Urothelium cell line (cell line): ENCODE data around the gene IL31RA.

Experiments used
- DNase-seq: peaks from one replicate; pipeline ENCODE4 v3.0.0; 2011; ENCODE audit warnings: low spot score, mixed read lengths
- FAIRE-seq: peaks from 2 replicates; lab custom pipeline; 2011; peaks lifted over from hg19 to GRCh38; lab: Jason Lieb, UNC

Gene IL31RA

DNA sequence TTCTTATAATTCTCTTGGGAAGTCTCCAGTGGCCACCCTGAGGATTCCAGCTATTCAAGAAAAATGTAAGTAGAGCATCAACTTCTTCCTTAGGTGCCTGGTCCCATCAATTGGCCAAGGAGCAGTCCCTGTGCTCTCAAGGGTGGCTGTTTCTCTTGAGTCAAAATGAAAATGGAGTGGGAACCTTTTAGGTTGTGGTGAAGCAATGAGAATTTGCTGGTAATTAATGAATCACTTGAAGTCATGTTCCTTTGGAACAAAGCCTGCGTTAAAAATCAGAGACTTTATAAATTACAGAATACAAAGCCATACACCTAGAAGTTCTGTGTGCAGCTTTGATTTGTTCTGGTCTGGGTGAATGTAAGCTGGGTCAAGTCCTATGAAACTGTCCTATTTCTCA is 48.9 kb downstream of the IL31RA start:
- DNase-seq (no peak), FAIRE-seq (no peak)

DNA sequence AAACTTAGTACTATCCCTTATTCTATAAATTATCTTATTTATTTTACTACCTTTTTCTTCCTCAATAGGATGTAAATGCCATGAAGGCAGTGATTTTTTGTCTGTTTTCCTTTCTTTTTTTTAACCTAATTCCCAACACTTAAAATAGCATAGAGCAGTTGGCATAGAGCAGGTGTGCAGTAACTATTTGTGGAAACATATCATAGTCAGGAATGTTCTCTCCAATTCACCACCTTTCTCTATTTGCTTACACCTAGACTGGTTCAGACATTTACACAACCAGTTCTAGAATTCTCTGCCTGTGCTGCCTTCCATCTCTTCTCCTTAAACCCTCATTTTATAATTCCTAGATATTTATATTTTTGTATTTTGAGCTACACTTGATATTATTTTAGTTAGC is 49.6 kb downstream of the IL31RA start:
- DNase-seq, result no peak
- FAIRE-seq, result no peak

DNA sequence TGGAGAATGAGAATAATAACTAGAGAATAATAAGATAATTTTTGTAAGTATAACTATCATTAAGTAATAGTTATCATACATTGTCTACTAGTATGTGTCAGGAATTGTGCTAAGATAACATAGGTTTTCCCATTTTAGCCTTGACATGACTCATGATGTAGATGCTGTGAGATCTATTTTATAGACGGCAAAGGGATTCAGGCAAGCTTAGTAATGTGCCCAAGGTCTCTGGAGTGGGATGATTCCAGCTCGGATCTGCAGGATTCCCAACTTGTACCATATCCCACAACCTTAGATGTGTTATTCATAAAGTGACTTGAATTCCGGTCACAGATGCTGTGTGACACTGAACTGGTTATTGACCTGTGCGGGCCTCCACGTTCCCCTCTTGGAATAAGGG is 51.5 kb downstream of the IL31RA start:
- no peak for DNase-seq
- no peak for FAIRE-seq

DNA sequence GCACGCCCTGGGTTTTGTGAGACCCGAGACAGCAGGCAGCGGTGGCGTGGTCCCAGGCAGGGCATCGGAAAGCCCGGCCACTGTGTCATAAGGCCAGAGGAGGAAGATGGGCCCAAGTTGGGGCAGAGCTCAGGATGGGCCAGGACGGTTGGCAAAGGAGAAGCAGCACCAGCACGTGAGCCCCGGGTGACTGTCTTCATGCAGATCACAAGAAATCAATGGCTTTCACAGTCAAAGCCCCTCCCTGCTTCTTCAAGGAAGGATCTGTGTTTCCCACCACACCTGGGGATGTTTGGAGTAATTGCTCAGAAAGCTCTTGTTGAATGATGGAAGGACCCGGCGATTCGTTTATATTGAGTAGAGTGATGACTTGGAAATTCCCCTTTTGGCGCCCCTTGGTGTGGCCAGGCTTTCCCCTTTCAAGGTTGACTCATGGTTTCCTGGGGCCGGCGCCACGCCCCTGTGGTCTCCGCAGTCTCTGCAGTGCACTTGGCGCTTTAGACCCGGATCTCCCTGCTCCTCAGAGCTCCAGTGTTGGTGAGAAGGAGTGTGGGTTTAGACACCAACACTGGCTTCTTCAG is 52.1 kb downstream of the IL31RA start:
- DNase-seq (peak; percentile 73), FAIRE-seq (no peak)

DNA sequence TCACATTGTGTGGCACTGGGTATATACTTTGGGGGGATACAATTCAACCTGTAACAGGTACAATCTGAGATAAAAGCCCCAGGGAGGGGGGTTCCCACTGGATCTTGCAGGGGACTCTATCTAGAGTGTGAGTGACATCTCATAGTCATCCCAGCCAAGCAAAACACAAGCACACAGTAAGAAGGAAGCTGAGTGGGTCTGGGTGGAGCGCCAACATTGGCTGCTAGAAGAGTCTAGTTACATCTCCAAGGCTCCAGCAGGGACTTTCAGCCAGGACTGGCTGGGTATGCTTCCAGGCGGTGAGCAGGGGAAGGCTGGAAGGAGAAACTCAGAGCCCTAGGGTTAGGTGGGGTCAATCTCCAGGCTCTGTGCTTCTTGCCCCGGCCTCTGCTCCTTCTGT is 53.0 kb downstream of the IL31RA start:
- no peak for FAIRE-seq
- DNase-seq, result no peak

DNA sequence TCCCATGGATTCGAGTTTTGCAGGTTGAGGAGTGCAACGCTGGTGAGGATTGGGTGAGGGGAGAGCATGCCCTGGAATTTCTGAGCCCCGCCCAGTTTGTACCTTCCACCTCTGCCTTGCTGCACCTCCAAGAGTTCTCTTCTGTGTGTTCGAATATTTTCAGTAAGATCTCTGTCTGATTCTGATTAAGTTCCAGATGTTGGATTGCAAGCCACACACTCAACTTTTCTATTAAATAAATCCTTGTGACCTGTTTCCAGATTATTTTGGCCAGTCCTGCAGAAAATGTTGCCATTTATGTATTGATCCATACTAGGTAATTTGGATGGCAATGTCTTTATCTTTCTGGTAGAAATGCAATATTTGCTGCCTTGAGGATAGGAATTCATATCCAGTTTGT is 54.1 kb downstream of the IL31RA start:
- FAIRE-seq (no peak), DNase-seq (no peak)

DNA sequence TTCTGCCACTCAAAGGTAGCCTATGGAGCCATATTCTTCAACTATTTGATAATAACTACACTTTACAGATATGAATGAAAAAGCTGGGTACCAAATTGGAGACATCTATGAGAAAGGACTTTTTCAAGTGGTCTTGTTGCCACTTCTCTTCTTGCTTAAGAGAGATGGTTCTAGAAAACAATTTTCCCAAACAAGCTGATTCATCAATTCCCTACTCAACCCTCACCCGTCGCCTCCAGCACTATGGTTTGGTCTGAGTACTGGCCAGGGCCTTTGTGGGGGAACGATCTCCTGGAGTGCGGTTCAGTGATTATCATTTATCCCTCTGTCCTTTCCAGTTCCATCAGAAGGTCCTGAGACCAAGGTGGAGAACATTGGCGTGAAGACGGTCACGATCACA is 56.8 kb downstream of the IL31RA start:
- no peak for FAIRE-seq
- DNase-seq, result no peak

DNA sequence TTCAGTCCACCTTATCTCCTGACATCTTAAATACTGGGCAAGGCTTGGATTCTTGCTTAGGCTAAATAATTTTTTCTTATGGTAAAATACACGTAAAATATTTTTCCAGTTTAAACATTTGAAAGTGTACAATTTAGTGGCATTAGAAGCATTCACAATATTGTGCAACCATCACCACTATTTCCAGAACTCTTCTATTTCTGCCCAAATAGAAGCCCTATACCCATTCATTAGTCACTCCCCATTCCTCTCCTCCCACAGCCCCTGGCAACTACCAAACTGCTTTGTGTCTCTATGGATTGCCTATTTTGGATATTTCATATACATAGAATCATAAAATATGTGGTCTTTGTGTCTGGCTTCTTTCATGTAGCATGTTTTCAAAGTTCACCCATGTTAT is 57.6 kb downstream of the IL31RA start:
- no peak for DNase-seq
- no peak for FAIRE-seq

DNA sequence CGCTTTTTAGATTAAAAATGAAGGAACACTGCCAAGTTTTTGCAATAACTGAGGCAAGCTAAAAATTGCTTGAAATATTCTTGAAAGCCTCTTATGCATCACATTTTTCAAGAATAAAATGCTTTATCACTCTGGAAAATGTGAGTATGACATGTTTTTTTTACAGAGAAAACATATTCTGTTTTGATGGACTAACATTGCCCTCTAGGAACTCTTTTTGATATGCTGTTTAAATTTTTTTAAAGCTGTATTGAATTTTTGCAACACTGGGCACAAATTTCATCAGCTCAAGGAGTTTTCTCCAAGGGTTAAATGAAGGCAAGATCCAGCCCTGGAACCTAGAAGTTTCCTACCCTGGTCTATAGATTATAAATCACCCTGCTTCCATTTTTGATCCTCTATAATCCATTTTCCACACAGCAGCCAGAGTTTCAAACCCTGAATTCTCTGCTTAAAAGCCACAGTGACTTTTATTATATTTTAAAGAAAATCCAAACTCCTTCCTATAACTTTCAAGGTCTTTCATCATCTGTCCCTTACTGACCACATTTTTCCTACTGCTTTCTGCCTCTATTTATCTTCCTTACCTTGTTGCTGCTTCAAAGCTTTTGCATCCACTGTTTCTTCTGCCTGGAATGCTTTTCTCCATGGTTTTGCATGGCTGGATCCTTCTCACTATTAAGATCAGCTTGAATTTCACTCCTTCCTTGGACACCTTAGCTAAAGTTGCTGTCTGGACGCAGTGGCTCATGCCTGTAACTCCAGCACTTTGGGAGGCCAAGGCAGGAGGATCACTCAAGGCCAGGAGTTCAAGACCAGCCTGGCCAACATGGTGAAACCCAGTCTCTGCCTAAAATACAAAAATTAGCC is 60.9 kb downstream of the IL31RA start:
- no peak for FAIRE-seq
- DNase-seq, result no peak

DNA sequence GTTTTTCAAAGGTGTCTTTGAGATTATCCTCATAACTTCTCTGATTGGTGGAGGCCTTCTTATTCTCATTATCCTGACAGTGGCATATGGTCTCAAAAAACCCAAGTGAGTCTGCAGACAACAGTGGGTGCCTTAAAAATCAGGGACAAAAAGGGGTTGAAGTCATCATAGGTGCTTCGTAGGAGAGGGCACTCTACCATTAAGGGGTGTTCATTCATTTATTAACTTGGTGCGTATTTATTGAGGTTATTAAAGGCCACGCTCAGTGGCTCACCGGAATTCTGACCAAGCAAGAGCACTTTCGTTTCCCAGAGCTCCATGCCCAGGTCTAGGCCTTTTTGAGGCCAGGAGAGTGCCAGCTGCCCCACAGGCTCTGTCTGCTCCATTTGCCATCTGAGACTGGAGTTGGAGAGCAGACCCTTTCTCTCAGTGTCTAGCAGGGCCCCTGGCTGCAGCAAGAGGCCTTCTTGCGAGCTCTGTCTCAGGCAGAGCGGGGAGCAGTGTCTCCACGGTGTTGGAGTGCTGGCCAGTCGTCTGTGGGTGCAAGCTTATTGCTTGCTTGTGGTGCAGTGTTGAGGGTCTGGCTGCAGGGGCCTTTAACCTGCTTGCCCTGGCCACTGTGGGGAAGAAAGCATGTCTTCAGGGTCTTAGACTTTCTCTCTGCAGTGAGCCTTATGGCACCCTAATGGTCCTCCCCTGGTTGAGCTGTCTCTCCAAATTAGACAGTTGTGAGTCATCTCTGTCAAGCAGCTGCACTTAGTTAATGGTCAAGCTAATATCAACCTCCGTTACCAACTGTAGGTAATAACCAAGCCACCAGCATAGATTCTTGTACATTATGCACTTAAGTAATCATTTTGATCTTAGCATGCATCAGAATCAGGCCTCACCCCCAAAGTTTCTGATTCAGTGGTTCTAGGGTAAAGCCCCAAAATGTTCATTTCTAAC is 62.6 kb downstream of the IL31RA start:
- DNase-seq, result no peak
- FAIRE-seq, result peak; percentile 5

DNA sequence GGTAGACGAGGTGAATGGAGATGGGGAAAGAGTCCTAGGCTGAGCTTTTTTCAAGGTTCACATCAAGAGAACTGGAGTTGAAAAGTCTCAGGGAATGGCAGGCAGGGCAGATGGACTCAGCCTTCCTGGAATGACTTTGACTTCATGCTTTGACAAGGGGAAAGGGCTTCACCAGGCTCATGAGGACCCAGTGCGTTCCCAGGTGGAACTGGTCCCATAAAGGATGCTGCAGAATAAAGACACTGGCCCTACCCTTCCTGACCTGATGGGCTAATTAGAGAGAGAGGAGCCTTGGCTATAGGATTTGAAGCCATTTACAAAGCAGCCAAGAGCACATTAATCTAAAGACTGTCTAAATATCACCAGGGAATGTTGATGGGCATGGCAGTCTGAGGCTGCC is 63.8 kb downstream of the IL31RA start:
- DNase-seq (no peak), FAIRE-seq (no peak)

DNA sequence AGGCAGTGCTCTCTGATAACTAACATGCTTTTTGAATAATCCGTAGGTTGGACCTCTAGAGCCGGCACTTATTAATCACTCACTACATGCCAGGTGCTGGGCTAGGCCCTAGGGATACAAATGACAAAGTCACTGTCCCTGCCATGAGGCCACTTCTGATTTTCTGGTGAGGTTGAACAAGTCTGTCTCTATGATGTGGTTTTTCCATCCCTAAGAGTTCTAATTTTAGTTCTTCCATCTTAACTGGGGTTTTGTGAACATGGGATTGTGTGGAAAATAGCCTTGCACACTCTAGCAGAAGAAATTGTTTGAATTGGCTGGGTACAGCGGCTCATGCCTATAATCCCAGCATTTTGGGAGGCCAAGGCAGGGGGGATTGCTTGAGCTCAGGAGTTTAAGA is 64.6 kb downstream of the IL31RA start:
- no peak for DNase-seq
- FAIRE-seq, result no peak

DNA sequence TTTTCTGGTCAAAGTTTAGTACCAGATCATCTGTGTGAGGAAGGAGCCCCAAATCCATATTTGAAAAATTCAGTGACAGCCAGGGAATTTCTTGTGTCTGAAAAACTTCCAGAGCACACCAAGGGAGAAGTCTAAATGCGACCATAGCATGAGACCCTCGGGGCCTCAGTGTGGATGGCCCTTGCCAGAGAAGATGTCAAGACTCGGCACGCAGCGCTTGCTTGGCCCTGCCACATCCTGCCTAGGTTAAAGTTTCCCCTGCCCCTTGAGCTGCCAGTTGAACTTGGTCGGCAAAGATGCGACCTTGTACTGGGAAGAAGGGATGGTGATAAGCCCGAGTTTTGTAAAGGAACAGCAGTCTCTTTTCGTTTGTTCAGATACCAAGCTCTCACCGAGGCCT is 65.8 kb downstream of the IL31RA start:
- FAIRE-seq (no peak), DNase-seq (no peak)

DNA sequence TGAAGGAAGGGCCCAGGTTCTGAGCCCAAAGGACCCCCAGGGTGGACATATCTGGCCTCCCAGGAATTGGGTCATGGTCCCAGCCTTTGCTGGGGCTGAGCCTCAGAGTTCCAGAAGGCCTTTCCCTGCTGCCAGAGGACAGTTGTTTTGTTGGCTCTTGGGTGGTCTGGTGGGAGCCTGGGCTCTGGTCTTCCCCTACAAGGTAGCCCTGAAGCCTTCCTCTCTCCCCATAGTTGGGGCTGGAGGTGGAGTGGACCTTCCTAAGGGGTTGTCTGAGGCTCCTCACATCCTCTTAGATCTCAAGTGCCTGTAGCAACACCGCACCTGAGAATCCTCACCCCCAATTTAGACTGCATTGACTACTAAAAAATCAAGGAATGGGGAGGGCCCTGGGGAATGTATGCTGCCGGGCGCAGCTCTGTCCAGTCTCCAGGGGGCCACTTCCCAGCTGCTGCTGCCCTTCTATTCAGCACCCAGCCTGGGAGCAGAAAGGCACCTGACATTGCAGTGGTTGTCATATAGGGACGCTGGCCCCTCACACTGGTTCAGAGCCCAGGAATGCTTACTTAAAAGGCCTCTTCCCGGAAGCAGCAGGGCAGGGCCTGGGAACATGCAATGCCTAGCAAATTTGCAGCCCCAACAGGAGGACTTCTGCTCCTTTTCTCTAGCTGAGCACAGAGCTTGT is 66.4 kb downstream of the IL31RA start:
- FAIRE-seq, result no peak

DNA sequence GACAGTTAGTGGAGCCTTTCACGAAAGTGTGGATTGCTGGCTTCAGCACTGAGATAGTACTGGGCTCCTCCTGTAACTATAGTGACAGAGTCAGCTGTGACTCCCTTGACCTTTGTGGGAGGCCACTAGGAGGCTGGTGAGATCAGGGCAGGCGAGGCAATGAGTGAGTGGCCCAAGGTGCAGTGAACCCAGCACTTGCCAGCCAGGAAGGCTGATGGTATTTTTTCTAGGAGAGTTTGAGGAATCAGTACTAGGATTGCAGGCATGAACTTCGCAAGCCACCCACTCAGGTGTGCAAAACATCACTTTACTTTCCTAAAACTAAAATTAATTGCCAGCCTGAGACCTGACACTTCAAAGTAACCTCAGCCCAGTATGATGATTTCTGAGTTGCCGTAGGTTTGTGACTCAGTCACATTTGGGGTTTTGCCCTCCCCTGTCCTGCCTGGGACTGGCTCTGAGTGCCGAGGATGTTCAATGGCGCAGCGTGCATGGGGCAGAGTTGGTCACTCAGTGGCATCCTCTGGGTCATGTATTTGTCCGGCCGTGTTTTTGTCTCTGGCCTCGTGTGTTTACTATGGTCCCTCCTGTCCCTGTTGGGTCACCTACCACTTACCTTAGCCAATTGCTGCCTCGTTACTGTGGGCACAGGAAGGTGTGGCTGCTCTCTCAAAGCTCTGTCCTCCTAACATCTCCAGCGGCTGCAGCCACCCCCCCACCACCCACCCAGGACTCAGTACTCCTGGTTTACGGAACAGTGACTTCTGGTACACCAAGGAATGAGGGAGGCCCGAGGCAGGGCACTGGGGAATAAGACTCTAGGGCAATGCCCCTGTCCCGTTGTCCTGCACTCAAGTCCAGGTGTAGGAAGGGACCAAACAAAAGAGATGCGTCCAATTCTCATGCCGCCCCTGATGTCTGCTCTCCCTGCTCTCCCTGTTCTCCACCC is 67.2 kb downstream of the IL31RA start:
- FAIRE-seq (no peak), DNase-seq (no peak)

More for the DNA sequence above, 66.4 kb downstream of the IL31RA start:
- no peak for DNase-seq

DNA sequence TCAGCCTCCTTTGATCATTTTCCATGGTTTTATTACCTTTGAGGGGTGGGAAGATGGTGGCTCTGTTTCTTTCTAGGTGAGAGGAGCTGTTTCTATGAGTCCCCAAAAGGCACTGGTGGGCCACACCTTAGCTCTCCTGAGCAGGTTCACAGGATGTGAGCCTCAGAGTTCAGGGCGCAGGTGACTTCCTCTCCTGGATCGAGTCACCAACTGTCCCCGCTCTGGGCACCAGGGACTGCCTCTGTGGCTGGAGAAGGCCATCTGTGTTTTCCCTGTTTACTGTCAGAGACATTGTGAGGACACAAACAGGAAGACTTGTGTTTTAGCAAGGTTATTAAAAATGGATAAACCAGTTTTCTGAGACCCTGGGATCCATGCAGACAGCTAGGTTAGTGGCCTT is 68.5 kb downstream of the IL31RA start:
- FAIRE-seq (no peak), DNase-seq (no peak)

DNA sequence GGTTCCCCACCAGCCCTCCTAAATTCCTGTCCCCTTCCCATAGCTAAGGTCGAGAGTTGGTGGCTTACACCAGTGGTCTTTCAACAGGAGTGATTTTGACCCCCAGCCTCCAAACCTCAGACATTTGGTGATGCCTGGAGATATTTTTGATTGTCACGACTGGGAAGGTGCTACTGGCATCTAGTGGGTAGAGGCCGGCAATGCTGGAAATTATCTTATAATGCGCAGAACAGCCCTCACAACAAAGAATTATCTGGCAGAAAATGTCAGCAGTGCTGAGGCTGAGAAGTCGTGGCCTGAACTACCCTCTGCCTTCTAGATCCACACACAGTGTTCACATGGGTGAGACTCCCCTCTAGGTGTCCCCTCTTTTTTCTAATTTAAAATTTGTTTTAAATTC is 69.6 kb downstream of the IL31RA start:
- FAIRE-seq (no peak), DNase-seq (no peak)

DNA sequence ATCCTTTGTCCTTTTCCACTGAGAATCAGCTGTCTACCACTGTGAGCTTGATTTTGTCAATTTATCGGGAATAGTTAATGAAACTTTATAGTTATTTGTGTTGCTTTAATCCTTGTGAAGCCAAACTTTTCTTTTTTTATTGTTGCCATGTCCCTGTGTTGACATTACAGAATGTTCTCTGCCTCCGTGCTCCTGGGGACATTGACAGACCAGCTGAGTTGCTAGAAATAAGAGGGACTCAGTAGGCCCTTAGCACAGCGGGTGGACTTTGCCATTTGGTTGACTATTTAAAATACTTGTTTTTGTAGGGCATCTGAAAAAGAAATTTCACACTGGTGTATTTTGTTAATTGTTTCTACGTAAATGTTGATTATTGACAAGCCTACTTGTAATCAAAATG is 70.5 kb downstream of the IL31RA start:
- FAIRE-seq, result no peak
- no peak for DNase-seq

DNA sequence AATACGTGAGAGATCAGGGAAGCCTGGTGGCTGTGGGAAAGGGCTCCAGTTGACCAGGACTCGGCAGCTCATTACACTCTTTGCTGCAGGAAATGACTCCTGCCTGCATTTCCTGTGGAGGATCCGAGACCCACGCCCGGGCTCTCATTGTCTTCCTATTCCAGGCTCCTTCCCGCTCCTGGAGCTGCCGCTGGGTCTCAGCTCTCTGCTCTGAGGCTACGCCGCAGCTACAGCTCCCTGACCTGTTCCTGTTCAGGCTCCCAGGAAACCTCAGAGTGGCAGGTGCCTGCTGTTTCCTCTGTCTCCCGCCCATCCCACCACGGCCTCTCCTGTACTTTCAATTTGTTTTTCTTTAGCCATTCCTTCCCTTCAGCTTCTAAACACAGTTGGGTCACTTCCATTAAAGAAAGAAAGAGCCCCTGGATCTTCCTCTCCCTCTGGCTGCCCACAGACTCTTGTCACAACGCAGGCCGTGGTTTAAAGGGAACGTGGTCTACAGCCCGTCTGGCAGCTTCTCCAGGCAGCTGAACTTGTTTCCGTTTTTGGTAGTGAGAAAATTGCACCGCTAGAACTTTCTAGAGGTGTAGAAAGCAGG is 72.1 kb downstream of the IL31RA start:
- FAIRE-seq (no peak), DNase-seq (no peak)
